Aorta (tissue), 5 donors: Measurements from ENCODE around the gene PTPRN2. TPM values are rescaled to one million over a fixed set of nuclear protein-coding genes. Genes with fewer than 3 reads are reported as not detected.

ENCODE experiments used
- ATAC-seq: fragments of 200-7000 bp; cut with Tn5 transposase; one replicate; pipeline ENCODE4 v1.9.1; 2022; ENCODE audit warnings: moderate library complexity; ENCODE audit not compliant: low FRiP score
- DNase-seq, 2 donors: peaks; one replicate each; pipeline ENCODE4 v3.0.0-alpha.2; 2020
- H3K27ac ChIP-seq, 2 donors: one replicate each; pipeline ENCODE4 v1.5.1; 2013; ENCODE audit warnings: low read length in 2 of 2, mild to moderate bottlenecking in 2 of 2, moderate library complexity in 2 of 2, control low read depth in 1 of 2, inconsistent platforms in 1 of 2, low read depth in 1 of 2
- H3K27me3 ChIP-seq, 2 donors: one replicate each; pipeline ENCODE4 v1.6.1; 2013; ENCODE audit warnings: control low read depth in 1 of 2, low read length in 1 of 2, mild to moderate bottlenecking in 1 of 2, moderate library complexity in 1 of 2; ENCODE audit not compliant: insufficient read depth in 2 of 2, control insufficient read depth in 1 of 2
- H3K36me3 ChIP-seq, 2 donors: one replicate each; pipeline ENCODE4 v1.6.1; 2013; ENCODE audit warnings: control low read depth in 1 of 2, low read length in 1 of 2, mild to moderate bottlenecking in 1 of 2; ENCODE audit not compliant: insufficient read depth in 2 of 2, control insufficient read depth in 1 of 2
- H3K4me1 ChIP-seq, 2 donors: one replicate each; pipeline ENCODE4 v1.6.1; 2013; ENCODE audit warnings: low read length in 2 of 2, control low read depth in 1 of 2, mild to moderate bottlenecking in 1 of 2, moderate library complexity in 1 of 2; ENCODE audit not compliant: insufficient read depth in 2 of 2, control insufficient read depth in 1 of 2
- H3K4me3 ChIP-seq, 2 donors: one replicate each; pipeline ENCODE4 v1.5.1; 2013; ENCODE audit warnings: low read length in 2 of 2, control low read depth in 1 of 2, mild to moderate bottlenecking in 1 of 2
- H3K9me3 ChIP-seq: one replicate; pipeline ENCODE4 v1.6.1; 2013; ENCODE audit warnings: mild to moderate bottlenecking, low read length; ENCODE audit not compliant: control insufficient read depth
- WGBS, 2 donors: extraction: QIAGEN DNeasy Blood & Tissue Kit; methylation state at CpG; one replicate each; pipeline ENCODE4 v1.1.7; 2013; 5-methylcytosine and 5-hydroxymethylcytosine counted together
- intact Hi-C, 2 donors: fragments of 100-400 bp; cut with DNase I; formaldehyde crosslinking; loops; one replicate each; pipeline versions ENCODE4 v1.14.2 to v1.15.0; 2022
- polyA plus RNA-seq, 2 donors: library from polyadenylated mRNA; stranded (reverse); fragments of 200-250 nt; gene quantifications; one replicate each; pipeline ENCODE4 v1.2.3, GENCODE V29; 2013
- total RNA-seq, 2 donors: library from RNA; stranded (reverse); fragmentation: NEBNext Ultra II Directional; extraction: Animal tissue kit (Norgen Biotek cat#: 25700); gene quantifications; one replicate each; pipeline ENCODE4 v1.2.1, GENCODE V29; 2021
- donor health status: healthy with polysubstance abuse.
- donor health status: Bipolar disorder and iron deficiency.
- donor health status: DM: no; HTN: no; CAD: no.
- donor health status: DM: no; HTN: no; CAD: no.
- donor health status: DM: yes; HTN: yes; CAD: no.

Gene PTPRN2
- total and polyA plus RNA-seq, 4 donors = 0.67 to 3.3 (median 1.4) TPM

- H3K9me3 ChIP-seq = no peaks in the 10 kb centered on the region
- intact Hi-C loops = no loop called here
- WGBS, 2 donors = 88 to 89% methylated on average over 22 of the region's 22 CpGs
- H3K27me3 ChIP-seq = no peaks in the 10 kb centered on the region
- no peak overlapping the region for H3K27ac ChIP-seq
- ATAC-seq = no peak
- H3K4me3 ChIP-seq = no peak overlapping the region
- peak in 1 of 2 donors; percentile 57 for DNase-seq
- H3K36me3 ChIP-seq = no peaks in the 10 kb centered on the region
- H3K4me1 ChIP-seq = no peaks in the 10 kb centered on the region
Observed at GRCh38 chr7:157855016-157855415, 732.6 kb downstream of the PTPRN2 start.

- 81 to 82% methylated on average over 28 of the region's 28 CpGs for WGBS, 2 donors
- ATAC-seq = peak; percentile 61
- H3K9me3 ChIP-seq = no peaks in the 10 kb centered on the region
- no peak overlapping the region for H3K4me3 ChIP-seq
- no peaks in the 10 kb centered on the region for H3K4me1 ChIP-seq
- H3K27ac ChIP-seq = no peak overlapping the region
- H3K36me3 ChIP-seq = no peaks in the 10 kb centered on the region
- H3K27me3 ChIP-seq = no peaks in the 10 kb centered on the region
- intact Hi-C loops = no loop called here
- DNase-seq = peak; percentile 79 to 91
Observed at GRCh38 chr7:157854066-157854891, 733.3 kb downstream of the PTPRN2 start.

GRCh38 chr7:157853789-157854065, 733.9 kb downstream of the PTPRN2 start:
- Histone ChIP-seq H3K9me3 (no peaks in the 10 kb centered on the region), H3K4me3 (no peak overlapping the region), H3K27ac (no peak overlapping the region), H3K4me1 (no peaks in the 10 kb centered on the region), H3K27me3 (no peaks in the 10 kb centered on the region), H3K36me3 (no peaks in the 10 kb centered on the region)
- intact Hi-C loops = no loop called here
- 95% methylated on average over 13 of the region's 13 CpGs for WGBS, 2 donors
- ATAC-seq (no peak), DNase-seq (peak in 1 of 2 donors; percentile 57)

- Histone ChIP-seq H3K36me3 (no peaks in the 10 kb centered on the region), H3K27me3 (no peaks in the 10 kb centered on the region), H3K9me3 (no peaks in the 10 kb centered on the region), H3K27ac (no peak overlapping the region), H3K4me3 (no peak overlapping the region), H3K4me1 (no peaks in the 10 kb centered on the region)
- intact Hi-C loops = no loop called here
- DNase-seq = peak; percentile 36 to 68
- 95 to 97% methylated on average over 26 of the region's 26 CpGs for WGBS, 2 donors
- ATAC-seq = no peak
Observed at GRCh38 chr7:157853076-157853788, 734.4 kb downstream of the PTPRN2 start.

- H3K27me3 ChIP-seq = no peaks in the 10 kb centered on the region
- peak; percentile 81 to 84 for DNase-seq
- no peak for ATAC-seq
- H3K36me3 ChIP-seq = no peaks in the 10 kb centered on the region
- intact Hi-C loops = no loop called here
- no peak overlapping the region for H3K27ac ChIP-seq
- no peaks in the 10 kb centered on the region for H3K9me3 ChIP-seq
- H3K4me1 ChIP-seq = no peaks in the 10 kb centered on the region
- 19 to 22% methylated on average over 20 of the region's 20 CpGs for WGBS, 2 donors
- no peak overlapping the region for H3K4me3 ChIP-seq
Observed at GRCh38 chr7:157851501-157852067, 736.0 kb downstream of the PTPRN2 start.

GRCh38 chr7:157850481-157851444, 736.9 kb downstream of the PTPRN2 start:
- no peaks in the 10 kb centered on the region for H3K36me3 ChIP-seq
- no peaks in the 10 kb centered on the region for H3K4me1 ChIP-seq
- peak in 1 of 2 donors; percentile 16 for DNase-seq
- H3K27me3 ChIP-seq = no peaks in the 10 kb centered on the region
- 85 to 89% methylated on average over 20 of the region's 20 CpGs for WGBS, 2 donors
- no peak for ATAC-seq
- intact Hi-C loops = no loop called here
- H3K27ac ChIP-seq = no peak overlapping the region
- no peak overlapping the region for H3K4me3 ChIP-seq
- no peaks in the 10 kb centered on the region for H3K9me3 ChIP-seq

GRCh38 chr7:157849726-157850125, 737.9 kb downstream of the PTPRN2 start:
- DNase-seq (peak in 1 of 2 donors; percentile 31), ATAC-seq (no peak)
- Histone ChIP-seq H3K4me1 (no peaks in the 10 kb centered on the region), H3K27me3 (no peaks in the 10 kb centered on the region), H3K4me3 (no peak overlapping the region), H3K27ac (no peak overlapping the region), H3K9me3 (no peaks in the 10 kb centered on the region), H3K36me3 (no peaks in the 10 kb centered on the region)
- 83 to 86% methylated on average over 10 of the region's 10 CpGs for WGBS, 2 donors
- intact Hi-C loops = no loop called here

- no peaks in the 10 kb centered on the region for H3K36me3 ChIP-seq
- no peak overlapping the region for H3K27ac ChIP-seq
- intact Hi-C loops = no loop called here
- WGBS, 2 donors = 73 to 77% methylated on average over 6 of the region's 6 CpGs
- H3K27me3 ChIP-seq = no peaks in the 10 kb centered on the region
- ATAC-seq (no peak), DNase-seq (no peak)
- no peak overlapping the region for H3K4me3 ChIP-seq
- no peaks in the 10 kb centered on the region for H3K4me1 ChIP-seq
- no peaks in the 10 kb centered on the region for H3K9me3 ChIP-seq
Observed at GRCh38 chr7:157849341-157849596, 738.4 kb downstream of the PTPRN2 start.
